ENCODE measurements around the gene C1QC.

DNA sequence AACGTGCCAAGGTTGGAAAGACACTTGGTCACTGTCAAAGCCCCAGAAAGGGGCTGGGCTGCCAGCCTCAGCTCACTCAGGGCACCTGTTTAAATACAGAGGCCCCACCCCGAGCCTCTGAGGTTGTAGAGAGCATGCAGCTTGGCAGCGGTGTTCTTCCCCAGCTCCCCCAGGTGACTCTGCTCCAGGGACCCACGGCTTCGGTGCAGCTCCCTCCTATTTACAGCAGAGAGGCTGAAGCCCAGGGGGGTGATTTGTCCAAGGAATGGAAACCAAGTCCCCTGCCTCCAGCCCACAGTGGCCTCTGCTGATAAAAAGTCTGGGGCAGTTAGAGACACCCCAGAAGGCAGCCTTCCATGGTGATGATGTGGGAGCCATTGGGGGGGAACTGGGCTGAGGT is 16.1 kb upstream of the C1QC start:
- TF ChIP-seq, protein P1, sequence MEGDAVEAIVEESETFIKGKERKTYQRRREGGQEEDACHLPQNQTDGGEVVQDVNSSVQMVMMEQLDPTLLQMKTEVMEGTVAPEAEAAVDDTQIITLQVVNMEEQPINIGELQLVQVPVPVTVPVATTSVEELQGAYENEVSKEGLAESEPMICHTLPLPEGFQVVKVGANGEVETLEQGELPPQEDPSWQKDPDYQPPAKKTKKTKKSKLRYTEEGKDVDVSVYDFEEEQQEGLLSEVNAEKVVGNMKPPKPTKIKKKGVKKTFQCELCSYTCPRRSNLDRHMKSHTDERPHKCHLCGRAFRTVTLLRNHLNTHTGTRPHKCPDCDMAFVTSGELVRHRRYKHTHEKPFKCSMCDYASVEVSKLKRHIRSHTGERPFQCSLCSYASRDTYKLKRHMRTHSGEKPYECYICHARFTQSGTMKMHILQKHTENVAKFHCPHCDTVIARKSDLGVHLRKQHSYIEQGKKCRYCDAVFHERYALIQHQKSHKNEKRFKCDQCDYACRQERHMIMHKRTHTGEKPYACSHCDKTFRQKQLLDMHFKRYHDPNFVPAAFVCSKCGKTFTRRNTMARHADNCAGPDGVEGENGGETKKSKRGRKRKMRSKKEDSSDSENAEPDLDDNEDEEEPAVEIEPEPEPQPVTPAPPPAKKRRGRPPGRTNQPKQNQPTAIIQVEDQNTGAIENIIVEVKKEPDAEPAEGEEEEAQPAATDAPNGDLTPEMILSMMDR (IDR thresholded peaks at IDR 0.05; ENCODE audit: low read depth, low read length, missing input control), result no peak
- no peak for TF ChIP-seq TAF1 (conservative IDR thresholded peaks at IDR 0.05)
- TF ChIP-seq NR2F2 (IDR thresholded peaks at IDR 0.05), result no peak
- no peak for TF ChIP-seq RAD21 (IDR thresholded peaks at IDR 0.05)
- no peak for TF ChIP-seq FOXA1 (IDR thresholded peaks at IDR 0.05)
- no peak for TF ChIP-seq YY1 (IDR thresholded peaks at IDR 0.05)

Measured in liver (tissue), 3 donors.